SK-N-SH treated with all-trans-retinoic acid at 6 μM for 48 hours (cell line): ENCODE data around the gene ADAT3.

Source experiments
- ATAC-seq: fragments of 200-7000 bp; cut with Tn5 transposase; 3 replicates; pipeline ENCODE4 v1.9.1; 2020; ENCODE audit warnings: mild to moderate bottlenecking, moderate library complexity
- ARNTL ChIP-seq: fragments of 450-650 bp; formaldehyde crosslinking; IDR thresholded peaks from 2 replicates; pipeline ENCODE4 v1.5.0; 2020; ENCODE audit warnings: low read depth, mild to moderate bottlenecking, moderate library complexity, borderline replicate concordance
- CSDC2 ChIP-seq: fragments of 250-450 bp; sonication (Bioruptor Pico); IDR thresholded peaks from 2 replicates; pipeline ENCODE4 v1.5.0; 2020; ENCODE audit warnings: mild to moderate bottlenecking, moderate library complexity
- CSRNP3 ChIP-seq: fragments of 250-450 bp; sonication (Bioruptor Pico); IDR thresholded peaks from 2 replicates; pipeline ENCODE4 v1.5.1; 2021; ENCODE audit warnings: mild to moderate bottlenecking, moderate library complexity
- ESRRG ChIP-seq: fragments of 250-450 bp; sonication (Bioruptor Pico); IDR thresholded peaks from 2 replicates; pipeline ENCODE4 v1.6.1; 2021; ENCODE audit warnings: mild to moderate bottlenecking
- GLIS3 ChIP-seq: fragments of 250-450 bp; sonication (Bioruptor Pico); IDR thresholded peaks from 2 replicates; pipeline ENCODE4 v1.5.0; 2020; ENCODE audit warnings: mild to moderate bottlenecking, moderate library complexity
- OSR1 ChIP-seq: fragments of 250-450 bp; sonication (Bioruptor Pico); IDR thresholded peaks from 2 replicates; pipeline ENCODE4 v1.8.0; 2022; ENCODE audit warnings: moderate library complexity, mild to moderate bottlenecking, inconsistent platforms
- PATZ1 ChIP-seq: fragments of 250-450 bp; sonication (Bioruptor Pico); IDR thresholded peaks from 2 replicates; pipeline ENCODE4 v1.8.0; 2020; ENCODE audit warnings: mild to moderate bottlenecking, moderate library complexity, borderline replicate concordance
- POU6F1 ChIP-seq: fragments of 250-450 bp; sonication (Bioruptor Pico); IDR thresholded peaks from 2 replicates; pipeline ENCODE4 v1.8.0; 2021; ENCODE audit warnings: low read depth, mild to moderate bottlenecking, moderate library complexity, borderline replicate concordance
- PPARA ChIP-seq: fragments of 250-450 bp; sonication (Bioruptor Pico); IDR thresholded peaks from 2 replicates; pipeline ENCODE4 v1.5.0; 2020; ENCODE audit warnings: mild to moderate bottlenecking, borderline replicate concordance
- RARB ChIP-seq: fragments of 250-450 bp; sonication (Bioruptor Pico); IDR thresholded peaks from 2 replicates; pipeline ENCODE4 v1.8.0; 2021; ENCODE audit warnings: mild to moderate bottlenecking, moderate library complexity
- SNAI2 ChIP-seq: fragments of 250-450 bp; sonication (Bioruptor Pico); IDR thresholded peaks from 2 replicates; pipeline ENCODE4 v1.5.0; 2020; ENCODE audit warnings: mild to moderate bottlenecking, moderate library complexity
- TCF4 ChIP-seq: fragments of 250-450 bp; sonication (Bioruptor Pico); IDR thresholded peaks from 2 replicates; pipeline ENCODE4 v1.8.0; 2021; ENCODE audit warnings: mild to moderate bottlenecking, moderate library complexity, borderline replicate concordance
- TOX ChIP-seq: fragments of 250-450 bp; sonication (Bioruptor Pico); IDR thresholded peaks from 2 replicates; pipeline ENCODE4 v1.8.0; 2021; ENCODE audit warnings: mild to moderate bottlenecking, moderate library complexity, borderline replicate concordance
- ZC3H10 ChIP-seq: fragments of 250-450 bp; sonication (Bioruptor Pico); IDR thresholded peaks from 2 replicates; pipeline ENCODE4 v1.5.1; 2021; ENCODE audit warnings: mild to moderate bottlenecking, moderate library complexity
- ZFP3 ChIP-seq: fragments of 250-450 bp; sonication (Bioruptor Pico); IDR thresholded peaks from 2 replicates; pipeline ENCODE4 v1.5.0; 2020; ENCODE audit warnings: mild to moderate bottlenecking, moderate library complexity
- ZFP30 ChIP-seq: fragments of 450-650 bp; formaldehyde crosslinking; IDR thresholded peaks from 2 replicates; pipeline ENCODE4 v1.5.0; 2022; ENCODE audit warnings: mild to moderate bottlenecking, moderate library complexity
- ZNF565 ChIP-seq: fragments of 450-650 bp; formaldehyde crosslinking; conservative IDR thresholded peaks from 2 replicates; pipeline ENCODE4 v1.5.0; 2020; ENCODE audit warnings: low read depth, mild to moderate bottlenecking, moderate library complexity
- ZNF70 ChIP-seq: fragments of 450-650 bp; formaldehyde crosslinking; IDR thresholded peaks from 2 replicates; pipeline ENCODE4 v1.5.0; 2020; ENCODE audit warnings: mild to moderate bottlenecking, moderate library complexity
- ZNF8 ChIP-seq: fragments of 450-650 bp; formaldehyde crosslinking; IDR thresholded peaks from 2 replicates; pipeline ENCODE4 v1.5.0; 2020; ENCODE audit warnings: mild to moderate bottlenecking, moderate library complexity
- TF ChIP-seq, protein P1 (sequence below): fragments of 250-450 bp; sonication (Bioruptor Pico); IDR thresholded peaks from 2 replicates; pipeline ENCODE4 v1.5.1; 2020; ENCODE audit warnings: low read depth, mild to moderate bottlenecking, moderate library complexity
- TF ChIP-seq, protein P2 (sequence below): fragments of 250-450 bp; sonication (Bioruptor Pico); IDR thresholded peaks from 2 replicates; pipeline ENCODE4 v1.5.0; 2020; ENCODE audit warnings: mild to moderate bottlenecking, moderate library complexity

The ADAT3 gene

GRCh38 chr19:1923319-1923718 is 18.1 kb downstream of the ADAT3 start:
- ATAC-seq, result no peak
- TF ChIP-seq SNAI2 (CRISPR knock-in tag) (no peak), ZNF565 (no peak), PPARA (CRISPR knock-in tag) (no peak), TCF4 (CRISPR knock-in tag) (no peak), CSRNP3 (CRISPR knock-in tag) (no peak), ZFP30 (CRISPR knock-in tag) (no peak), ZNF70 (CRISPR knock-in tag) (no peak), ARNTL (CRISPR knock-in tag) (no peak), GLIS3 (no peak), RARB (CRISPR knock-in tag) (no peak), TOX (CRISPR knock-in tag) (no peak), PATZ1 (CRISPR knock-in tag) (no peak), ZNF8 (CRISPR knock-in tag) (no peak)
- TF ChIP-seq, protein P1, sequence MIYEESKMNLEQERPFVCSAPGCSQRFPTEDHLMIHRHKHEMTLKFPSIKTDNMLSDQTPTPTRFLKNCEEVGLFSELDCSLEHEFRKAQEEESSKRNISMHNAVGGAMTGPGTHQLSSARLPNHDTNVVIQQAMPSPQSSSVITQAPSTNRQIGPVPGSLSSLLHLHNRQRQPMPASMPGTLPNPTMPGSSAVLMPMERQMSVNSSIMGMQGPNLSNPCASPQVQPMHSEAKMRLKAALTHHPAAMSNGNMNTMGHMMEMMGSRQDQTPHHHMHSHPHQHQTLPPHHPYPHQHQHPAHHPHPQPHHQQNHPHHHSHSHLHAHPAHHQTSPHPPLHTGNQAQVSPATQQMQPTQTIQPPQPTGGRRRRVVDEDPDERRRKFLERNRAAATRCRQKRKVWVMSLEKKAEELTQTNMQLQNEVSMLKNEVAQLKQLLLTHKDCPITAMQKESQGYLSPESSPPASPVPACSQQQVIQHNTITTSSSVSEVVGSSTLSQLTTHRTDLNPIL (CRISPR knock-in tag), result no peak

DNA sequence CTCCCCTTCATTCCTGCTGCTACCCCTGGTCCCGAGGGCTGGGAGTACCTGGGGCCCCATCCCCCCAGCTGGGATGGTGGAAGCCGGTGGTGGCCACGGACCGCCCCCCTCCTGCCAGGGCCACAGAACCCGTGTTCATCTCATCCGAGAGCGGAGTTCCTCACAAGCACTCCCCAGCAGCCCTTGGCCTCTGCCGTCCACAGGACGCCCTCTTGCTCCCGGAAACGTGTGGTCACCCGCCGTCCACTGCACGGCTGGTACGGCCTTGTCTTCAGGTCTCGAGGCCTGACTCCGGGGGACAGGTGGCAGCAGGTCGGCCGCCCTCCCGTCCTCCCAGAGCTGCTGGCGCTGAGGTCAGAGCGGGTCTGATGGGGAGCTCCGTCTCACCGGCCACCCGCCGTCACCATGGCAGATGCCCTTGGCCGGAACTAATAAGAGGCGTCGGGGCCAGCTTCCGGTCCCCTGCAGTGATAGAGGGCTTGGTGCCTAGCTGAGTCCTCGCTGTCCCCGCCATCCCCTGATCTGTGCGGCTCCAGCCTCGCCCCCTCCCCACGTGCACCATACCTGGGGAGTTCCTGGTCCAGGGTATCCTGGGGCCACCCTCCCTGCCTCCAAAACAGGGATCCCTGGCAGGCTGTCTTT is 19.2 kb downstream of the ADAT3 start:
- TF ChIP-seq ZFP3 (CRISPR knock-in tag), result no peak
- TF ChIP-seq, protein P2, sequence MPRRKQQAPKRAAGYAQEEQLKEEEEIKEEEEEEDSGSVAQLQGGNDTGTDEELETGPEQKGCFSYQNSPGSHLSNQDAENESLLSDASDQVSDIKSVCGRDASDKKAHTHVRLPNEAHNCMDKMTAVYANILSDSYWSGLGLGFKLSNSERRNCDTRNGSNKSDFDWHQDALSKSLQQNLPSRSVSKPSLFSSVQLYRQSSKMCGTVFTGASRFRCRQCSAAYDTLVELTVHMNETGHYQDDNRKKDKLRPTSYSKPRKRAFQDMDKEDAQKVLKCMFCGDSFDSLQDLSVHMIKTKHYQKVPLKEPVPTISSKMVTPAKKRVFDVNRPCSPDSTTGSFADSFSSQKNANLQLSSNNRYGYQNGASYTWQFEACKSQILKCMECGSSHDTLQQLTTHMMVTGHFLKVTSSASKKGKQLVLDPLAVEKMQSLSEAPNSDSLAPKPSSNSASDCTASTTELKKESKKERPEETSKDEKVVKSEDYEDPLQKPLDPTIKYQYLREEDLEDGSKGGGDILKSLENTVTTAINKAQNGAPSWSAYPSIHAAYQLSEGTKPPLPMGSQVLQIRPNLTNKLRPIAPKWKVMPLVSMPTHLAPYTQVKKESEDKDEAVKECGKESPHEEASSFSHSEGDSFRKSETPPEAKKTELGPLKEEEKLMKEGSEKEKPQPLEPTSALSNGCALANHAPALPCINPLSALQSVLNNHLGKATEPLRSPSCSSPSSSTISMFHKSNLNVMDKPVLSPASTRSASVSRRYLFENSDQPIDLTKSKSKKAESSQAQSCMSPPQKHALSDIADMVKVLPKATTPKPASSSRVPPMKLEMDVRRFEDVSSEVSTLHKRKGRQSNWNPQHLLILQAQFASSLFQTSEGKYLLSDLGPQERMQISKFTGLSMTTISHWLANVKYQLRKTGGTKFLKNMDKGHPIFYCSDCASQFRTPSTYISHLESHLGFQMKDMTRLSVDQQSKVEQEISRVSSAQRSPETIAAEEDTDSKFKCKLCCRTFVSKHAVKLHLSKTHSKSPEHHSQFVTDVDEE (CRISPR knock-in tag), result no peak
- no peak for TF ChIP-seq ZNF8 (CRISPR knock-in tag)
- TF ChIP-seq ZFP30 (CRISPR knock-in tag), result no peak
- no peak for TF ChIP-seq ZC3H10 (CRISPR knock-in tag)
- no peak for TF ChIP-seq ZNF565
- no peak for TF ChIP-seq ARNTL (CRISPR knock-in tag)
- no peak for TF ChIP-seq CSRNP3 (CRISPR knock-in tag)
- TF ChIP-seq PPARA (CRISPR knock-in tag), result no peak
- no peak for TF ChIP-seq CSDC2 (CRISPR knock-in tag)
- no peak for TF ChIP-seq GLIS3
- no peak for TF ChIP-seq ESRRG (CRISPR knock-in tag)
- TF ChIP-seq, protein P1 (CRISPR knock-in tag), result no peak
- no peak for TF ChIP-seq POU6F1 (CRISPR knock-in tag)
- TF ChIP-seq OSR1 (CRISPR knock-in tag), result no peak
- no peak for ATAC-seq
